Effector CD8-positive, alpha-beta T cell (primary cell): ENCODE measurements around the gene PRELID3B.
"Not testable (repeated sequence)": the region's sequence is repeated elsewhere in the genome, so short reads cannot be mapped to it uniquely, and the experiment has no call there.

Experiments
- DNase-seq: peaks from one replicate; lab custom pipeline; 2025; lab: John Stamatoyannopoulos, UW

The PRELID3B gene

GRCh38 chr20:59026904-59027740, 15.5 kb downstream of the PRELID3B start:
- no peak for DNase-seq

DNA sequence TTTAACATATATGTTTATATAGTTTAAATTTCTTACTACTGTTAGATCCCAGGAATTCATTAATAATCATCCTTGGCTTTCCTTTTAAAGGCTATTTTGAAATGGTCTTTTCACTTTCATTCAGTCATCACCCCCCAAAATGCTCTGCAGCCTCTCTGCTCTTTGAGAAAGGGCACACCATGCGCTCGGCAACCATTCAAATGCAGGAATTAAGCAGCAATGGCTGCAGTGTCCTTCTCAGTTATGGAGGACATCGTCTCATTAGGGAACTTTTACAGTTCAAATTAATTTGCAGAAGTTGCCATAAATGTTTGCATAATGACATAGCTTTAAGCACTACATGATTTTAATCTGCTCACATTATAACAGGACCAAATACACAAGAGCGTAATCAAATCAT, 17.1 kb downstream of the PRELID3B start:
- DNase-seq, result no peak

- no peak for DNase-seq
Observed at GRCh38 chr20:59025086-59025485, 17.5 kb downstream of the PRELID3B start.

- DNase-seq, result no peak
Observed at GRCh38 chr20:59024111-59024530, 18.5 kb downstream of the PRELID3B start.

DNA sequence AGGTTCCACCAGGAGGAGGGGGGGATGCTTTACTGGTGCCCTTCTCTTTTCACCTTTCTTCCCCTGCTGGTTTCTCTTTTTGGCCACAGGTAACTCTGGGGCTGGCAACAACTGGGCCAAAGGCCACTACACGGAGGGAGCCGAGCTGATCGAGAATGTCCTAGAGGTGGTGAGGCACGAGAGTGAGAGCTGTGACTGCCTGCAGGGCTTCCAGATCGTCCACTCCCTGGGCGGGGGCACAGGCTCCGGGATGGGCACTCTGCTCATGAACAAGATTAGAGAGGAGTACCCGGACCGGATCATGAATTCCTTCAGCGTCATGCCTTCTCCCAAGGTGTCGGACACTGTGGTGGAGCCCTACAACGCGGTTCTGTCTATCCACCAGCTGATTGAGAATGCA, 19.0 kb downstream of the PRELID3B start:
- DNase-seq, result no peak

- no peak for DNase-seq
Observed at GRCh38 chr20:59022754-59023153, 19.8 kb downstream of the PRELID3B start.

- no peak for DNase-seq
Observed at GRCh38 chr20:59020938-59021551, 21.5 kb downstream of the PRELID3B start.

DNA sequence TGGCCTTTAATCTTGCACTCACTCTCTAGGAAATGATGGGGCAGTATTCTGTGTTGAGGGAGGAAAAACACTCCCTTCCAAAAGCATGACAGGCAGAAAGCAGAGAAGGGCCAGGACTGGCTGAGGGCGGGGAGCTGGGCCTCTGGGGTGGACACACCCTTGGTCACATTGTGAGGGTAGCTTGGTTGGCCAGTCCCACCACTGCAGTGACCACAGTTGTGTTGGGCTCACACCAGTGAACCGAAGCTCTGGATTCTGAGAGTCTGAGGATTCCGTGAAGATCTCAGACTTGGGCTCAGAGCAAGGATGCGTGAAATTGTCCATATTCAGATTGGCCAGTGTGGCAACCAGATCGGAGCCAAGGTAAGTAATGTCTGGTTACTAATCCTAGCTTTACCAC, 23.4 kb downstream of the PRELID3B start, which contains the start of gene TUBB1:
Gene TUBB1 (plus strand): TSS at position 213 of the 400 bp plus-strand sequence. CDS start 94 bp downstream, at position 307.
- no peak for DNase-seq

- no peak for DNase-seq
Observed at GRCh38 chr20:59018817-59019216, 23.8 kb downstream of the PRELID3B start.

DNA sequence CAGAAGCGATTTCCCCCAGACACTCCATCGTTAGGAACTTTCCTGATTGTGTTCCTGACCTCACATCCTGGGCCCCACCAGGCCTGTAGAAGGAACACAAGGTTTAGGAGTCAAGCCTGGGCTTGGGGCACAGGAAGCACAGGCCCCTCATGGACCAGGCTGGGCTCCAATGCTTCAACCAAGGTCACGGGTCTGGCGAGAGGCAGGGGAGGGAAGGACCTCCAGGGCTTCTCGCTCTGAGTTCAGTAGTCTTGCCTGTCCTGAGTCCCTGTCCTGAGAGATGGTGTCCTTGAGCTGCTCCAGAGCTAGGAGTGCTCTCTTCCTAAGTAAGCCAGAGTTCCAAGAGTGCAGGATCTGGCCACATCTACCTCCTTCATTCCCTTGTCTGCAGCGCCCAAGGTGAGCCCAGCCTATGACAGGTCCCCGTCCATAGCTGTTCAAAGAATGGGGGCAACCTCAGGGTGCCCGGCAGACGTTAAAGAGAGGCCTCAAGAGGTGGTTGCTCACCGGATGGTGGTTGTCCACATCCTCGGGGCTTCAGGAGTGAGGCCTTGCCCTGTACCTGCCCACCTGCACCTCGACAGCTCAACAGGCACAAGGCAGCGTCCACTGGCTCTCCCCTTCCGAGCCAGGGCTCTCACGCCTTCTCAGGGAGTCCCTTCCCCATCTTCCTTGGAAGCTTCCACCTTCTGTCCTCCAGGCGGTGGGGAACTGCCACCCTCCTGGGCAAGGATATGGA, 24.9 kb downstream of the PRELID3B start:
- no peak for DNase-seq

DNA sequence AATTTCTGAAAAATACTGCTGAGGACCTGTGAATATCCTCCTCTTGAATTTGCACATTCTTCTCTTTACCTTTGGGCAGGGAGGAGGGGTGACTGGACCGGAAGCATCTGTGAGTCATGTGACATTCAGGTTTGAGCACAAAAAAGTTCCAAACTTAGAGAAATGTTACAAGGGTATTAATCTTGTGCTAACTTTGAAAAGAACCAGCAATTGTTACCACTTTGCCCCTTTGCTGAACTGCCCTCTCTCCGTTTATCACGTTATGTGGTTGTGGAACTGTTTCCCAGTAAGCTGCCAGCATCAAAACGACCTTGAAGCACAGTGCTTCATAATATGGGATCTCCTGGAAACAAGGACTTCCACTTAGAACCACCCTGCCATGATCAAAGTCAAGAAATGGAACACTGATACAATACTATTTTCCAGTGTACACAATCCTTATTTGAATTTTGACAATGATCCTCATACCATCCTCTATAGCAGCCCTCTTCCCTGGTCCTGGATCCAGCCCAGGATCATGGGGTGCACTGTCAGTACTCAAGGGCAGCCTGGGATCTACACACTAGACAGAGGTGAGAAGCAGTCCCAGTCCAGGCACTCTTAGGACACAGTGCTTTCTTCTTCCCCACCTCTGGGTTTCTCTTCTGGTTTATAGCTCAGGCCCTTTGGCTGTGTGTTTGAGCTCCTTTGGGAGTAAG, 25.6 kb downstream of the PRELID3B start:
- DNase-seq, result no peak

GRCh38 chr20:59015812-59016711, 26.5 kb downstream of the PRELID3B start:
- DNase-seq, result no peak

GRCh38 chr20:59015411-59015810, 27.2 kb downstream of the PRELID3B start:
- no peak for DNase-seq

- no peak for DNase-seq
Observed at GRCh38 chr20:59014680-59015389, 27.8 kb downstream of the PRELID3B start.

DNA sequence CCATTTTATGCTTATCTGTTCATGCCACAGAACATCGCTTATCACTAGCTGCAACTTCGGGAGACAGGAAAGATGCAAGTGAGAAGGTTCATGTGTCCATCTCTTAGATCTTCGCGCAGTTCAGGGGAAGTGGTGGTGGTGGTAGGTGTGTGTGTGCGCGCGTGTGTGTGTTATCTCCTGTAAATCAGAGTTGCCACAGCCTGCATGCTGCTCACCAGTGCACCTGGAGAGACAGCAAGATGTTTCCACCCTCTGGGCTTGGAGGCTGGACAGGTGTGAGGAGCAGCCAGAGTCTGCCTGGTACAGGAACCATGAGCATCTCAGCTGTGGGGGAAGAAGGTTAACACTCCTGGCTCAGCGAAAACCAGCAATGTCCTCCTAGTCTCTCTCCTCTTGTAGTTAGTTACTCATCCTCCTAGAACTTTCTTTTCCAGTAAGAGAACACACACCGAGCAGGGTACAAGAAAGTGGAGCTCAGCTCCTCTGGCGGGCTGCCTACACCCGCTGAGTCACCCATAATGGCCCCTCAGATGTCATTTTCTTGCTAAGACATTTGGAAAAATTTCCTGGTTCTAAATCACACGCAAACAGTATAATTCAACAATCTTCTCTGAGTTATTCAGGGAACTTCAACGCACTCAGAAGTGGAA, 28.5 kb downstream of the PRELID3B start:
- no peak for DNase-seq

- no peak for DNase-seq
Observed at GRCh38 chr20:59013031-59013951, 29.3 kb downstream of the PRELID3B start.

GRCh38 chr20:59011874-59012157, 30.8 kb downstream of the PRELID3B start:
- DNase-seq, result not testable (repeated sequence)

DNA sequence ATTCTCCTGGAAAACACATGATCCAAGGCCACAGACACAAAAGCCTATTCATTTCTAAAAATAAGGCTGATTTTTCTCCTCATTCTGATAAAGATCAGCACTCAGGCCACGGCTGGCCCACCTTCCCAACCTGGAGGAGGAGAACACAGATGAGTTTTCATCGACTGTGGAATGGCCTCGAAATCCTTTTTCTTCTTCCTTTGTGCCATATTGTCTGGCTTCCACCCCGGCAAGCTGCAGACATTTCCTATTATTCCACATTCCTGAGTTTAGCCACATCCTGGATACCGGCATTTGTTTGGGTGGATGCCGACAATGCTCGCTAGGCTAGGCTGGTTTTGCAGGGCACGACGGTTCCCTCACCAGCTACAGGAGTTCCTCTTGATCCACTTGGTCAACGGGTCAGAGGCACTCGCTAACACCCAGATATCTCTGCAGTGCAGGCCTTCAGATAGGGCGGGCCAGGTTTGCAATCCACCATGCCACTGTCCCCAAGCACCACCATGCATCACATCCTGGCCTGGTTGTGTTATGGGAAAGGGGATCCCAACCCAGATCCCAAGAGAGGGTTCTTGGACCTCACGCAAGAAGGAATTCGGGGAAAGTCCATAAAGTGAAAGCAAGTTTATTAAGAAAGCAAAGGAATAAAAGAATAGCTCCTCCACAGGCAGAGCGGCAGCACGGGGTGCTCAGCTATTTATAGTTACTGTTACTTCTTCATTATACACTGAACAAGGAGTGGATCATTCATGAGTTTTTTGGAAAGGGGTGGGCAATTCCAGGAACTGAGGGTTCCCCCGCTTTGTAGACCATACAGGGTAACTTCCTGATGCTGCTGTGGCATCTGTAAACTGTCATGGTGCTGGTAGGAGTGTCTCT, 31.4 kb downstream of the PRELID3B start:
- DNase-seq, result no peak
